ENCODE results near the gene FRG2B. TPM values are rescaled to one million over a fixed set of nuclear protein-coding genes. Genes with fewer than 3 reads are reported as not detected.

Gene FRG2B
- total RNA-seq, 2 donors from 2014 or later = 0.24 TPM; not detected in 1

Other genes starting within 250 kb of the FRG2B start
- 1 to 10 TPM; 3.0 to 9.2 TPM for gene PAOX, start 247.5 kb downstream of the FRG2B start, total RNA-seq
- gene MTG1, start 232.6 kb downstream of the FRG2B start, total RNA-seq = 10 to 100 TPM; 38.9 to 58.8 TPM
- gene SPRN, start 202.2 kb downstream of the FRG2B start, total RNA-seq = not detected
- gene SCART1, start 172.8 kb downstream of the FRG2B start, total RNA-seq = 10 to 100 TPM in 1 of 2 donors, 1 to 10 TPM in 1; 7.2 to 17.3 TPM
- 1 to 10 TPM; 1.4 to 5.4 TPM for gene CYP2E1, start 99.4 kb downstream of the FRG2B start, total RNA-seq
- under 1 TPM; 0.29 to 0.69 TPM for gene SYCE1, start 61.2 kb downstream of the FRG2B start, total RNA-seq

All from activated T-helper 17 cell treated with anti-CD3 and anti-CD28 coated beads, Interleukin-2, amount 50 U/mL, for 72 hours (primary cell).